HEK293 (cell line): ENCODE data around the gene LCN6.

Experiments
- CTCF ChIA-PET: fragments of 350-600 bp; formaldehyde crosslinking; extraction: SDS; loops from one replicate; lab custom pipeline; 2021; ENCODE audit warnings: antibody characterized with exemption; lab: Yijun Ruan, JAX
- POLR2A ChIA-PET: fragments of 300-600 bp; formaldehyde crosslinking; extraction: SDS; loops from one replicate; lab custom pipeline; 2020; ENCODE audit warnings: antibody characterized with exemption, inconsistent platforms; lab: Yijun Ruan, JAX
- H3K27ac ChIP-seq: fragments of 200-500 bp; sonication (Bioruptor generic); 2 replicates; pipeline ENCODE4 v1.5.1; 2014; ENCODE audit warnings: low read depth, low read length, control low read depth, inconsistent platforms; ENCODE audit errors: extremely low read depth
- H3K36me3 ChIP-seq, 2 experiments: fragments of 200-500 bp in 1 of 2; sonication (Bioruptor generic) in 1 of 2; 1 replicate in 1 of 2; 2 replicates in 1 of 2; pipeline ENCODE4 v1.5.1; 2014 to 2017; ENCODE audit warnings: inconsistent platforms in 2 of 2, low read length in 2 of 2; ENCODE audit not compliant: control insufficient read depth in 2 of 2, insufficient read depth in 1 of 2
- H3K4me1 ChIP-seq: fragments of 200-500 bp; sonication (Bioruptor generic); 2 replicates; pipeline ENCODE4 v1.5.1; 2014; ENCODE audit warnings: mild to moderate bottlenecking, low read length, inconsistent platforms; ENCODE audit not compliant: control insufficient read depth, insufficient read depth
- H3K4me3 ChIP-seq: 2 replicates; pipeline ENCODE4 v1.5.1; 2011; ENCODE audit warnings: low read depth, mild to moderate bottlenecking, control low read depth, low read length, moderate library complexity
- H3K9me3 ChIP-seq: fragments of 200-500 bp; sonication (Bioruptor generic); 2 replicates; pipeline ENCODE4 v1.5.1; 2014; ENCODE audit warnings: low read depth, low read length, inconsistent platforms; ENCODE audit not compliant: control insufficient read depth, insufficient read depth
- BCL11B ChIP-seq: fragments of 450-650 bp; formaldehyde crosslinking; IDR thresholded peaks from 2 replicates; pipeline ENCODE4 v1.5.1; 2016; ENCODE audit warnings: low read depth, missing biosample characterization, missing genetic modification characterization
- GFI1B ChIP-seq: fragments of 450-650 bp; formaldehyde crosslinking; IDR thresholded peaks from 2 replicates; pipeline ENCODE4 v1.5.1; 2016; ENCODE audit warnings: missing biosample characterization, missing genetic modification characterization
- KLF9 ChIP-seq: fragments of 450-650 bp; formaldehyde crosslinking; IDR thresholded peaks from 2 replicates; pipeline ENCODE4 v1.5.1; 2016; ENCODE audit warnings: missing biosample characterization, missing genetic modification characterization, low read depth
- OVOL3 ChIP-seq: fragments of 450-650 bp; formaldehyde crosslinking; IDR thresholded peaks from 2 replicates; pipeline ENCODE4 v1.5.1; 2016; ENCODE audit warnings: missing biosample characterization, missing genetic modification characterization
- REST ChIP-seq: fragments of 450-650 bp; formaldehyde crosslinking; IDR thresholded peaks from 2 replicates; pipeline ENCODE4 v1.5.1; 2016; ENCODE audit warnings: missing biosample characterization, missing genetic modification characterization
- SETDB1 ChIP-seq: IDR thresholded peaks from one replicate; pipeline ENCODE4 v1.6.1; 2017; ENCODE audit warnings: mild to moderate bottlenecking, low read length, moderate library complexity, mixed read lengths; ENCODE audit not compliant: insufficient read length
- SP2 ChIP-seq: fragments of 450-650 bp; formaldehyde crosslinking; IDR thresholded peaks from 2 replicates; pipeline ENCODE4 v1.5.1; 2016; ENCODE audit warnings: missing biosample characterization, missing genetic modification characterization
- WT1 ChIP-seq: fragments of 450-650 bp; formaldehyde crosslinking; IDR thresholded peaks from 2 replicates; pipeline ENCODE4 v1.5.1; 2016; ENCODE audit warnings: missing biosample characterization, missing genetic modification characterization
- ZBTB26 ChIP-seq: fragments of 450-650 bp; formaldehyde crosslinking; optimal IDR thresholded peaks from 2 replicates; pipeline ENCODE3; 2016; ENCODE audit warnings: missing biosample characterization, mild to moderate bottlenecking, missing genetic modification characterization
- ZIC2 ChIP-seq: fragments of 450-650 bp; formaldehyde crosslinking; IDR thresholded peaks from 2 replicates; pipeline ENCODE4 v1.5.1; 2016; ENCODE audit warnings: missing biosample characterization, missing genetic modification characterization
- ZNF138 ChIP-seq: fragments of 450-650 bp; formaldehyde crosslinking; IDR thresholded peaks from 2 replicates; pipeline ENCODE4 v1.5.1; 2016; ENCODE audit warnings: missing biosample characterization, missing genetic modification characterization, borderline replicate concordance
- ZNF155 ChIP-seq: fragments of 450-650 bp; formaldehyde crosslinking; IDR thresholded peaks from 2 replicates; pipeline ENCODE4 v1.5.1; 2016; ENCODE audit warnings: missing biosample characterization, missing genetic modification characterization
- ZNF175 ChIP-seq: fragments of 450-650 bp; formaldehyde crosslinking; IDR thresholded peaks from 2 replicates; pipeline ENCODE4 v1.5.1; 2016; ENCODE audit warnings: missing biosample characterization, missing genetic modification characterization
- ZNF335 ChIP-seq: fragments of 450-650 bp; formaldehyde crosslinking; conservative IDR thresholded peaks from 2 replicates; pipeline ENCODE4 v1.5.1; 2016; ENCODE audit warnings: missing biosample characterization, missing genetic modification characterization
- ZNF426 ChIP-seq: fragments of 450-650 bp; formaldehyde crosslinking; IDR thresholded peaks from 2 replicates; pipeline ENCODE4 v1.5.1; 2017; ENCODE audit warnings: missing biosample characterization, missing genetic modification characterization, mild to moderate bottlenecking, inconsistent platforms, moderate library complexity
- ZNF473 ChIP-seq: fragments of 450-650 bp; formaldehyde crosslinking; IDR thresholded peaks from 2 replicates; pipeline ENCODE4 v1.5.1; 2017; ENCODE audit warnings: missing biosample characterization, missing genetic modification characterization
- ZNF514 ChIP-seq: fragments of 450-650 bp; formaldehyde crosslinking; IDR thresholded peaks from 2 replicates; pipeline ENCODE4 v1.5.1; 2016; ENCODE audit warnings: missing biosample characterization, missing genetic modification characterization
- ZNF529 ChIP-seq: fragments of 450-650 bp; formaldehyde crosslinking; IDR thresholded peaks from 2 replicates; pipeline ENCODE4 v1.5.1; 2017; ENCODE audit warnings: missing genetic modification characterization, missing biosample characterization; ENCODE audit not compliant: insufficient replicate concordance
- ZNF596 ChIP-seq: fragments of 450-650 bp; IDR thresholded peaks from 2 replicates; pipeline ENCODE4 v1.5.0; 2018; ENCODE audit warnings: missing biosample characterization, mild to moderate bottlenecking, missing genetic modification characterization, moderate library complexity
- ZNF621 ChIP-seq: fragments of 450-650 bp; formaldehyde crosslinking; IDR thresholded peaks from 2 replicates; pipeline ENCODE4 v1.5.1; 2017; ENCODE audit warnings: missing biosample characterization, missing genetic modification characterization
- ZNF624 ChIP-seq: fragments of 450-650 bp; formaldehyde crosslinking; IDR thresholded peaks from 2 replicates; pipeline ENCODE4 v1.5.1; 2017; ENCODE audit warnings: missing biosample characterization, missing genetic modification characterization
- ZNF670 ChIP-seq: fragments of 450-650 bp; formaldehyde crosslinking; IDR thresholded peaks from 2 replicates; pipeline ENCODE4 v1.5.1; 2016; ENCODE audit warnings: missing biosample characterization, missing genetic modification characterization, low read depth
- ZNF707 ChIP-seq: fragments of 450-650 bp; formaldehyde crosslinking; IDR thresholded peaks from 2 replicates; pipeline ENCODE4 v1.5.1; 2016; ENCODE audit warnings: missing biosample characterization, missing genetic modification characterization
- TF ChIP-seq, protein P1 (sequence below): fragments of 450-650 bp; formaldehyde crosslinking; IDR thresholded peaks from 2 replicates; pipeline ENCODE4 v1.5.1; 2016; ENCODE audit warnings: missing biosample characterization, missing genetic modification characterization

Gene LCN6

GRCh38 chr9:136713550-136713949, 34.8 kb downstream of the LCN6 start (continued):
- TF ChIP-seq REST (tag by site-specific recombination) (no peak), SETDB1 (no peak), ZNF621 (tag by site-specific recombination) (no peak), OVOL3 (tag by site-specific recombination) (no peak)

- peaks cover 0 to 26% of the 10 kb centered on the region in 2 experiments; a peak in 2 of 3 replicates for H3K36me3 ChIP-seq
- TF ChIP-seq BCL11B (tag by site-specific recombination): peak; percentile 41; the same call in 1 of the 2 replicates
- no peak for TF ChIP-seq ZNF426 (tag by site-specific recombination)
- TF ChIP-seq KLF9 (tag by site-specific recombination): no peak
- 0 out of 2 replicates have a peak, but pooled peaks have one; percentile 7 for TF ChIP-seq SP2
- peak; percentile 38 for TF ChIP-seq ZBTB26 (tag by site-specific recombination)
- TF ChIP-seq ZNF335 (tag by site-specific recombination): peak; percentile 79
- TF ChIP-seq ZNF624: no peak
- TF ChIP-seq GFI1B (tag by site-specific recombination): no peak
- TF ChIP-seq ZIC2: peak; percentile 26; the same call in 1 of the 2 replicates
- TF ChIP-seq ZNF596: 0 out of 2 replicates have a peak, but pooled peaks have one; percentile 1
- POLR2A ChIA-PET: interaction anchor here (0.7 to 6.4 kb wide), 6 partner anchors 10 to 702 kb away, joined by 3 to 79 read pairs (median 10); no protein-coding TSS in a partner anchor
- CTCF ChIA-PET: interaction anchor here (0.6 to 1.6 kb wide), 5 partner anchors 14 to 61 kb away, joined by 4 to 8 read pairs (median 5); partner anchors contain the start of gene LCN8
- peak overlapping the region; percentile 80 for H3K27ac ChIP-seq
- H3K9me3 ChIP-seq: no peaks in the 10 kb centered on the region
- no peaks in the 10 kb centered on the region for H3K4me1 ChIP-seq
- peak overlapping the region; percentile 70 for H3K4me3 ChIP-seq
Observed at GRCh38 chr9:136712690-136713544, 35.4 kb downstream of the LCN6 start.

GRCh38 chr9:136711751-136712689, 36.3 kb downstream of the LCN6 start, which contains the start of gene DIPK1B:
DIPK1B (plus strand) TSS chr9:136712572; CDS start chr9:136712666, 94 bp downstream.
- Histone ChIP-seq H3K9me3 (no peaks in the 10 kb centered on the region), H3K4me1 (no peaks in the 10 kb centered on the region), H3K4me3 (peak within 1 kb of the TSS; percentile 70), H3K27ac (peak within 1 kb of the TSS; percentile 80), H3K36me3 (peaks cover 0 to 22% of the 10 kb centered on the region in 2 experiments; a peak in 2 of 3 replicates)
- POLR2A ChIA-PET: interaction anchor here (0.7 to 6.4 kb wide), 3 partner anchors 11 to 703 kb away, joined by 8 to 79 read pairs (median 25); no protein-coding TSS in a partner anchor
- CTCF ChIA-PET: interaction anchor here (1.6 kb wide), 1 partner anchor 26 kb away, joined by 6 read pairs; no protein-coding TSS in a partner anchor
- TF ChIP-seq ZNF621 (tag by site-specific recombination): no peak
- no peak for TF ChIP-seq ZNF670 (tag by site-specific recombination)
- 0 out of 2 replicates have a peak, but pooled peaks have one; percentile 3 for TF ChIP-seq ZNF335 (tag by site-specific recombination)
- no peak for TF ChIP-seq ZNF473 (tag by site-specific recombination)
- TF ChIP-seq ZNF707 (tag by site-specific recombination): no peak
- TF ChIP-seq ZNF138 (tag by site-specific recombination): no peak
- no peak for TF ChIP-seq ZNF529
- TF ChIP-seq ZNF155: no peak
- no peak for TF ChIP-seq ZNF514 (tag by site-specific recombination)
- TF ChIP-seq WT1 (tag by site-specific recombination): no peak
- no peak for TF ChIP-seq ZNF175 (tag by site-specific recombination)
- TF ChIP-seq ZBTB26 (tag by site-specific recombination): peak; percentile 29
- TF ChIP-seq, protein P1, sequence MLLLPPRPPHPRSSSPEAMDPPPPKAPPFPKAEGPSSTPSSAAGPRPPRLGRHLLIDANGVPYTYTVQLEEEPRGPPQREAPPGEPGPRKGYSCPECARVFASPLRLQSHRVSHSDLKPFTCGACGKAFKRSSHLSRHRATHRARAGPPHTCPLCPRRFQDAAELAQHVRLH: no peak
